ENCODE data around the gene CAB39L.
"Not testable (repeated sequence)": the region's sequence is repeated elsewhere in the genome, so short reads cannot be mapped to it uniquely, and the experiment has no call there.

The CAB39L gene

DNA sequence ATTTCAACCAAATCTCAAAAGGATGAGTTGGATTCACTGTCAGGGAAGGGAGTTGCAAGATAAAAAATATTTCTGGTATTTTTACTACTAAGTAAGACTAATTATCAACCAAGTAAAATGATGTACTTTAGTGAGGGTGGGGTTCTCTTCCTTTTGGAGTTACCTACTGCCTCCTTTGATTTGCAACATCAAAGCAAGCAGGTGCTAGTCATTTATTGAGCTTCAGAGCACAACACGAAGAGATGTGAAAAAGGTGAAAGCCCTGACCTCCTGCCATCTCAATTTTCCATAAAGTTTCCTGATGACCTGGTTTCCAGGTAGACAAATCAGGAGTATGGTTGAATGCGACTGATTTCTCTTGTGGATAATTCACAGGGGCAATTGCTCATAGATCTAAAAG is 100.1 kb downstream of the CAB39L start:
- DNase-seq (ENCODE audit: low spot score), result no peak

DNA sequence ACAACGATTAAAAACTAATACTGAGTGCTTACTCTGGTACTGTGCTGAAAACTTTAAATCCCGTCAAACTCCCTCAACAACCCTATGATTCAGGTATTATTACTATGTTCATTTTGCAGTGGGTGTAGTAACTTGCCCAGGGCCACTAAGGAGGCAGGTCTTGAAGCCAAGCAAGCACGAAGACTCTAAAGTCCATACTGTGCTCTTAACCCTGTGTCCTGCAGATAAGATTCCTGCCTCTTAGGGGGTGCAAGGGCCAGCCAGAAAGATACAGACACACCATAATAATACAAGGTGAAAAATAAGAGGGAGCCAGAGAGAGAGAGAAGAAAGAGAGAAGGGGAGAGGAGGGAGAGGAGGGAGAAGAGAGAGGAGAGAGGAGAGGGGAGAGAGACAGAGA is 100.6 kb downstream of the CAB39L start:
- no peak for DNase-seq (ENCODE audit: low spot score)

DNA sequence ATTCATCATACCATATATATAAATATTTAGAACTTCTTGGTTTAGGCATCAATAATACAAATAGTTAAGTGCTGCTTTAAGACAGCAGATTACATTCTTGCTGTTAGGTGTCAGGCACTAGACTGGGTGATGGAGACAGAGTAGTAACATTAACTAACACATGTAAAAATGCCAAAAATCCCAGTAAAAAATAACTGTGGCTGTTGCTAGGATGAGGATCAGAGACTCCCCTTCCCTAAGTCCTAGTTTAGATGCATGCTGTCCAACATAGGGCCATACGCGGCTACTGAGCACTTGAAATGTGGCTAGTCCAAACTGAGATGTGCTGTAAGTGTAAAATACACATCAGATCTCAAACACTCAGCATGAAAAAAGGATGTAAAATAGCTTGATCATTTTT is 101.4 kb downstream of the CAB39L start:
- no peak for DNase-seq (ENCODE audit: low spot score)

DNA sequence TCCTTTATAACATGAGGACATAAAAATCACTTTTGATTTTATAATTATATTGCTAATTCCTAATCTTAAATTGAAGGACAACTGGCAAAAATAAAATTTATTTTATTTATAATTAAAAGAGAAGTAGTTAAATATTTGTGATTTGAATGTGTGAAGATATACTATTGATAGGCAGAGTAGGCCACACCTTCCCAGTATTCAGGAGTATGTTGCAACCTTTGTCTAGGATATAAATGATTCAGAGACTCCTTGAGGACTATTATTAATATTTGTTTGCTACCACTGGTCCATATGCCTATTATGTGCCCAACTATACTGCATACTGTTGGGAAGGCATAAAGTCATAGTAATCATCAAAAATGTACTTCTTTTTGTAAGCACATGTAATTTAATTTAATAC is 101.9 kb downstream of the CAB39L start:
- no peak for DNase-seq (ENCODE audit: low spot score)

DNA sequence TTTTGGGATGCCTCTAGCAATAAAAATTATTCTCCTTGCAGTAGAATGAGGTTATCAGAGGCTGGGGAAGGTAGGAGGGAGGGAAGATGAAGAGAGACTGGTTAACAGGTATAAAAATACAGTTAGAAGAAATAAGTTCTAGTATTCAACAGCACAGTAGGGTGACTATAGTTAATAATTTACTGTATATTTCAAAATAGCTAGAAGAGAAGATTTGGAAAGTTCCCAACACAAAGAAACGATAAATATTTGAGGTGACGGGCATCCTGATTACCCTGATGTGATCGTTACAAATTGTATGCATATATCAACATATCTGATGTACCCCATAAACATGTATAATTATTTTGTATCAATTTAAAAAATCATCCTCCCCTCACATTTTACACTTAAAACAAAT is 102.3 kb downstream of the CAB39L start:
- DNase-seq (ENCODE audit: low spot score), result no peak

DNA sequence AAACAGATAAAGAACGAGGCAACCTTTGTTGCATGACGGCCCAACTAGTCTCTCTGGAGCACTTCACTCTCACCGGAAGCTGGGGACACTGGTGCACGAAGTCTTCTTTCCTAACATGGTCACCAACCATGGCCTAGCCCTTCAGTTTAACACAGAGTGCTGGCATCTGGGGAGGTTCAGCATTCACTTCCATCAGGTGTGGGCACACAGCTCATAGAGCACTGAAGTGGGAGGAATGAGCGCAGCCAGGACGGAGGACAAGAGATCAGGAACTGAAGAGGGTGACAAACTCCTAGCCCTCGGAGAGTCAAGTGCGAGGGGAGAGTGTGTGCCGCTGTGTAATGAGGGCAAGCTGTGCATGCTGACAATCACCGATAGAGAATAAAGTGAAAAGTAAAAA is 103.7 kb downstream of the CAB39L start:
- no peak for DNase-seq (ENCODE audit: low spot score)

DNA sequence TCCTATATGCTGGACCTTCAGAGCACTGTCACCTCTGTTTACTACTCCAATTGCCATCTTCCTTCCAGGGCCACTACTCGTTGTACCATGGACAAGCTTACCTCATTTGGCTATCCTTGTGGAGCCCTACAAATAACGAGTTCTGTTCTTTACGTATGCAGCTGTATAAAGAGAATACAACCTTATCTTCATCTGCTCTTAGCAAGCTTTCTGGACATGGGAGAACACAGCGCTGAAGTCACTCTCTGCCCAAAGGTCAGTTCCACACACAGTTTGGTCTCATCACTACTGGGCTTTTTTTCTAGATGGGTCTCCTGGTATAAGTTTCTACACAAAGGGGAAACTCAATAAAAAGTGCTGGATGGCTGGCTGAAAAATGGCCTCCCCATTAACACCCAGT is 107.2 kb downstream of the CAB39L start:
- DNase-seq (ENCODE audit: low spot score), result no peak

DNA sequence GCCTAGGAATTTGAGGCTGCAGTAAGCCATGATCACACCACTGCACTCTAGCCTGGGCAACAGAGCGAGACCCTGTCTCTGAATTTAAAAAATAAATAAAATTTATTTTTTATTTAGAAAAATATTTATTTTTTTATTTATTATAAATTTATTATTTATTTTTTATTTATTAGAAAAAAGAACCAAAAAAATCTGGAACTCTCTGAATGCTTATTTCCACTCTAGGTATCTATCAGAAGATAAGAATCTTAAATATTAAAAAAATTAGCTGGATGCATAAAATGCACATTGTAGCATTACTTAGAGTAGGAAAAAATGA is 113.4 kb downstream of the CAB39L start:
- DNase-seq (ENCODE audit: low spot score), result no peak

DNA sequence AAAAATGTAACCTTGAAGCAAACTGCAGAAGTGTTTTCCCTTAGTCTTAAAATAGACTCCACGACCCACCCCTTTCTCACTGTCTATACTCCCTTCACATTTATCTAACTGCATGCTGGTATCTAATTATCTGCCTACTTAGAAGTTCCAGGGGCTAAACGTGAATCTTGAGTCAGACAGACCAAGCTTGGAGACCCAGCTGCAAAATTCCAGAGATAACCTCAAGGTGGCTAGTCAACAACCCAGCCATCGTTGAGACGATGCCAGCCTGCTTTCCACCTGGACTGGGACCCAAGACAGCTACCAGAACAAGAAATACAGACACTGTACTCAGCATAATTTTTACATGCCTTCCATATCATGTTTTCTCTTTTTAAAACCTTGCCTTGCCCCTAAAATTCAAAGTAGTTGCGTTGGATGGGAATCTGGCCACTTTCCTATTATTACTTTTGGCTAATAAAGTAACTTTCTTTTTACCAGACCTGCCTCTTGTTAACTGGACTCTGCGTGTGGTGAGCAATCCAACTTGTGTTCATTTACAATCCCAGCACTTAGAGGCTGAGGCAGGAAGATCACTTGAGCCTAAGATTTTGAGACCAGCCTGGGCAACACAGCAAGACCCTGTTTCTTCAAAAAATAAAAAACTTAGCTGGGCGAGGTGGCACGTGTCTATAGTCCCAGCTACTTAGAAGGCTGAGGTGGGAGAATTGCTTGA is 113.9 kb downstream of the CAB39L start:
- DNase-seq (ENCODE audit: low spot score), result no peak

DNA sequence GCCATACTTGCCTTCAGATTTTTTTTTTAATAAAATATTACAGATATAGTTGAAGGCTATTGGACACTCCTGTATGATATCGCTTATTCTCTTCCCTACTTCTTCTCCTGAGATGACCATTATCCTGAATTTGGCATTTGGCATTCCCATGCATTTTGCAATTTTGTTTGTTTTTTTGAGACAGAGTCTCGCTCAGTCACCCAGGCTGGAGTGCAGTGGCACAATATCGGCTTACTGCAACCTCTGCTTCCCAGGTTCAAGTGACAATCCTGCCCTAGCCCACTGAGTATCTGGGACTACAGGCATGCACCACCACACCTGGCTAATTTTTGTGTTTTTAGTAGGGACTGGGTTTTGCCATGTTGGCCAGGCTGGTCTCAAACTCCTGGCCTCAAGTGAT is 116.7 kb downstream of the CAB39L start:
- DNase-seq (ENCODE audit: low spot score), result not testable (repeated sequence)

DNA sequence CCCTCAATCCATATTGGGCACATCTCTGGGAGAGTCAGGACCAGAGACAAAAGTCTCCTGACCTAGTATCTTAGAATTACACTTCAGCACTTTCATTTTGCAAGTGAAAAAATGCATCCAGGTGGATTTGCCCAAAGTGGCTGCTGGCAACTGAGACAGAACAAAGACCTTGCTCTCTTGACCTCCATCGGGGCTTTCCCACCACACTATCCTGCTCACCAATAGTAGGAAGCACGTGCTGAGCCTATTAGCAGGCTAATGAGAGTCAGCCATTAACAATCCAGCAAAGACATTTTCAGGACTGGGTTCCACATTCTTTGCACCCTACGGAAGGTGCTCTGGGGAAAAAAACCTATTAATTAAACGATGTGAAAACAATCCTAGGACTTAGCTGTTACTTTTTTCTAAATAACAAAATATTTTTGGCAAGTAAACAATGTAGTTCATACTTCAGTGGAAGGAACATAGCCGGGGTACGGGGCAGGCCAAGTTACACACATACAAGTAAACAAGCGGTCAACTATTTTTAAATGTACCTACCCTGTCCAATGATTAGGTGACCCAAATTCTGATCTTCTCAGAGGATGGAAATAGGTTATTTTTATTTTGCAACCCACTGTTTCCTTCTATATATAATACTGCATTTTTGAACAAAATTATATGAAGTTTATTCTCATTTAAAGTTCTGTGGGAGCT is 117.5 kb downstream of the CAB39L start:
- DNase-seq (ENCODE audit: low spot score), result no peak

DNA sequence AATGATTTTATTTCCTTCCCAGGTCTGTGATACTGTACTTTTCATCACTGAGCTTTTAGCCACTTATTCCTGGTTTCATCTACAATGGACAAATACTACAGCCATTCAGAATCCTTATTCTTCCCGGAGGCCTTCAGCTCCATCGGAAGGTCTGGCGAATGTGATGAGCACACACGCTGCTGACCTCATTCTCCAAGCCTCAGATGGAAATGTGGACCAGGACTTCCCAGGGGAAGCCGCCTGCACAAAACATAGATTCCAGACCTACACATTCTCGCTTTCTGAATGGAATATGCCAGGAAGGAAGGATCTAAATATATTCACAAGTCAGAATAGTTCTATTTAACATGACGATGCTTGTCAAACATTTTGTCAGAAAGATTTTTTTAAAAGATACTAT is 120.5 kb downstream of the CAB39L start:
- DNase-seq (ENCODE audit: low spot score), result no peak

DNA sequence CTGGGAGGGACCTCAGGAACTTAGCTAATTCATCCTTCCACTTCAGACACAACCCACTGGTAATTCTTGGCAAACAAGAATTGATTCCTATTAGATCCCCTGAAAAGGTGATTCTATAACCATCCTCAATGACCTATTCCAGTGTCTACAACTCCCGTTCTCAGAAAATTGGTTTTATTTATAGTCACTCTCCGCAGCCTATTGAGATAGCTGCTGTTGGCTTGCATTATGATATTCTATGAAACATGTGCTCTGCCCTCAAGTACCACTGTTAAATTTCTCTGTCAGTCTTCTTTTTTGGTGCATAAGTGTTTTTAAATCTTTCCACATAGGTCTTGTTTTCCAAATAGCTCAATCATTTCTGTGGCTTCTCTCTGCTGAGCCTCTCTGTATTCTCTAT is 121.2 kb downstream of the CAB39L start:
- no peak for DNase-seq (ENCODE audit: low spot score)

DNA sequence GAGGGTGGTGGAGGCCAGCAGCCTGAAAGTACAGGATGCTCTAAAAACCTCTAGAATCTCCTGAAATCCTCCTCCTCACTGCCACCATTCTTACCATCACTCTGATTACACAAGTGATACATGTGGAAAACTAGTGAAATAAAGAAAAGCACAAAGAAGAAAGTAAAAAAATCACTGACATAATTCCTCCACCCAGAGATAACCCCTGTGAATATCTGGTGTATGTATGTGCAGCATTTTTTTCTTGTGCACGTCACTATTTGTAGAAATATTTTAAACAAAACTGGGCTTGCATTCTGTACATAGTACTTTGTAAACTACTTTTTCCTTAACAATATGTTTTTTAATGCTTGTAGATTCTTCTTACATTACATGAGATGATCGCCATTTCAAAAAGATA is 122.9 kb downstream of the CAB39L start:
- DNase-seq (ENCODE audit: low spot score), result no peak

DNA sequence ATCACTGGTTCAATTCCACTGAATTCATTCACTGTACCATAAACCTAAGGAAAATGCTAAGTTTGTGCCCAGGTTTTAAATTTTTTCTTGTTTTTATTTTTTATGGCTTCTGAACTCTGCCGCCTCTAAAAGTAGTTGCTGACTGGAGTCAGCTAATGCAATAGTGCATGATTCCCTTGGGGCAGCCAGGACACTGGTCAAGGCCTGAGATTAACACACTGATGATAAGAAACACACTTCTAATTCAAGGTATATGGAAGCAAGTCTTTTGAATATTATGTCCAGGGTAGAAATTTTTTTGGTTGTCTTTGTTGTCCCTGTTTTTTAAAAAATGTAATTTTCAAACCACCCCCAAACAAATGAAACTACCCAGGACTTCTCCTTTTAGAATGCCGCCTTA is 123.9 kb downstream of the CAB39L start:
- DNase-seq (ENCODE audit: low spot score), result no peak

DNA sequence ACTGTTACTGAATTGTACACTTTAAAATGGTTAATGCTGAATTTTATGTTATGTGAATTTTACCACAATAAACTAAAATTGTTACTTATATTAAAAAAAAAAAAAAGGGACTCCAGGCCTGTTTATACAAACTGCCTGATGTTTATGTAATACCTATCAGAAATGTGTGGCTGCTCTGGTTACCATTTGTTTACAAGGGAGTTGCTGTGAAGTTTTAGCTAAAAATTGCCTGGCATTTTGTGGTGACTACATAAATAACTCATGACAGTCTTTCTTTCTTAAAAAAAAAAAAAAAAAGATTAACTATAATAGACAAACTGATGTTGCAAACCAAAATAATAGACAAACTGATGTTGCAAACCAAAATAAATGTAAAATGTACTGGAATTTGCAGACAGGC is 124.3 kb downstream of the CAB39L start:
- DNase-seq (ENCODE audit: low spot score), result no peak

DNA sequence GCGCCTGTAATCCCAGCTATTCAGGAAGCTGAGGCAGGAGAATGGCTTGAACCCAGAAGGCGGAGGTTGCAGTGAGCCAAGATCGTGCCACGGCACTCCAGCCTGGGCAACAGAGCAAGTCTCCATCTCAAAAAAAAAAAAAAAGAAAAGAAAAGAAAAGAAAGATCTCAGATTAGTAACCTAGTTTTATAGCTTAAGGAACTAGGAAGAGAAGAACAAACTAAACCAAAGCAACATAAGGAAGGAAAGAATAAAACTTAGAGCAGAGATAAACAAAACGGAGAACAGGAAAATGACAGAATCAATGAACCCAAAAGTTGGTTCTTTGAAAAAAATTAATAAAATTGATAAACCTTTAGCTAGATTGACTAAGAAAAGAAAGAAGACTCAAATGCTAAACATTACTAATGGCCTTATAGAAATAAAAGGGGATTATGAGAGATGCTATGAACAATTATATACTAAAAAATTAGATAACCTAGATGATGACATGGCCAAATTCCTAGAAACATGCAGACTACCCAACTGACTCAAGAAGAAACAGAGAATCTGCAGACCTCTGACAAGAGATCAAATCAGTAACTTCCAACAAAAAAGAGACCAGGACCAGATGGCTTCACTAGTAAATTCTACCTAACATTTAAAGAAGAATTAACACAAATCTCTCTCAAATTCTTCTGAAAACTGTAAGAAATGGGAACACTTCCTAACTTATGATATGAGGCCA is 127.9 kb downstream of the CAB39L start:
- no peak for DNase-seq (ENCODE audit: low spot score)

DNA sequence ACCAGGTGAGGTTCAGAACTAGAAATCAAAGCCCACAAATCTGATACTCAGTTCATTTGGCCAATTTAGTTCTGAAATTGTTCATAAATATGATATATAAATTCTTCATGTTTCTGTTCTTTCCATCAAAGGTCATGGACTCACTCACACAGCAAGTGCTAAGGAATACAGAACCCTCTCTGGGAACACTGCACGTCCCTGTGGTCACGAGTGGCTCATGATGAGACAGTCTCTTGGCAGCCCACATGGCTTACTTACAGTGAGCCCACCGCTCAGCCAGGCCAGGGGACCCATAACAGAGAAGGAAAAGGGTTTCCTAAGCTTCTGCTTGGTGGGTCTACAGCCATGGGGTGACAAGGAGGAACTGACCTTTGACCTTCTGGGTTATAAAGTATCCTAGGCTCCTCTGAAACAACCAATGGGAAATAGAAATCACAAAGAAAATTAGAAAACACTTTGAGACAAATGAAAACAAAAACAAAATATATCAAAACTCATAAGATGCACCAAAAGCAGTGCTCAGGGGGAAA is 128.8 kb downstream of the CAB39L start:
- DNase-seq (ENCODE audit: low spot score), result no peak

DNA sequence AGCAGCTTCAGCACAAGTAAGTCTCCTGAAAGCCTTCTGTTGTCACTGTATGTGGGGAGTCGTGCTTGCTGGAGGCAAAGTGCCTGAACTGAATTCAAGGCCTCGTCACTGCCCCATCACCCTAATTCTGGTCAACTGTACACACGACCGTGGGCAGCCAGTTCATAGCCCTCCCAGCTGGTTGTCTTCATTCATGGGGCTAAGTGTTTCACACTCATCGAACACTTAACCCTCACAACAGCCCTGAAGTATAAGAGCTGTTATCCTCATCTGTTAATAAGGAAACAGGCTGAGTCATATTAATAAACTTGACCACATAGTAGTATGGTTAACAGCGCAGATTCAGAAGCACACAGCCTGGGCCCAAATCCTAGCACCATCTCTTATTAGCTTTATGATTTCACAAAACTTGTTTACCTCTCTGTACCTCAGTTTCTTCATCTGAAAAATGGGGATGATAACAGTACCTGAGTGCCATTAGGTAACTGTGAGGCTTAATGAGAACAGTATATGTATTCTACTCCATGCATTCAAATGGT is 129.5 kb downstream of the CAB39L start:
- no peak for DNase-seq (ENCODE audit: low spot score)

DNA sequence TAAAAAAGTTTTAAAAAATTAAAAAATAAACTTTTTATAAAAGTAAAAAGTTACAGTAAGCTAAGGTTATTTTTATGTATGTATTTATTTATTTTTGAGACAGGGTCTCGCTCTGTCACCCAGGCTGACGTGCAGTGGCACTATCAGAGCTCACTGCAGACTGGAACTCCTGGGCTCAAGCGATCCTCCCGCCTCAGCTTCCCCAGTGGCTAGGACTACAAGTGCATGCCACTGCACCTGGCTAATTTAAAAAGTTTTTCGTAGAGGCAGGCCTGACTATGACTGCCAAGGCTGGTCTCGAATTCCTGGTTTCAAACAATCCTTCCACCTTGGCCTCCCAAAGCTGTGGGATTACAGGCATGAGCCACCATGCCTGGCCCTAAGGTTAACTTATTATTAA is 132.0 kb downstream of the CAB39L start:
- no peak for DNase-seq (ENCODE audit: low spot score)

DNA sequence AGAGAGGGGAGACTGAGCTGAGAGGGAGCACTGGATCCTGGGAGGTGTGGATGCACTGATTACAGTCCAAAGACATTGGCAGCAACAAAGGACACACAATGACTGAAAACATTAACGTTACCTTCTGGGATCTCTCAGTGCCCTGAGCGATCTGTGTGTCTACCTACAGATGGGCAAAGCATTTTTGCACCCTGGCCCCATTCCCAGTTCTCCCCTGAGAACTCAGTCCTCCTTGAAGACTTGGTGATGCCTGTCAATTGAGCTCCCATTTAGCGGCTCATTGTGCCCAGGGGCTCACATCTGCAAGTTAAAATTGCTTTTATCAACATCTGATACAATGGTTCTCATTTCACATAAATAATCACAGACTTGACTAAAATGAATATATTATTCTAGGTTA is 133.6 kb downstream of the CAB39L start:
- DNase-seq (ENCODE audit: low spot score), result no peak

DNA sequence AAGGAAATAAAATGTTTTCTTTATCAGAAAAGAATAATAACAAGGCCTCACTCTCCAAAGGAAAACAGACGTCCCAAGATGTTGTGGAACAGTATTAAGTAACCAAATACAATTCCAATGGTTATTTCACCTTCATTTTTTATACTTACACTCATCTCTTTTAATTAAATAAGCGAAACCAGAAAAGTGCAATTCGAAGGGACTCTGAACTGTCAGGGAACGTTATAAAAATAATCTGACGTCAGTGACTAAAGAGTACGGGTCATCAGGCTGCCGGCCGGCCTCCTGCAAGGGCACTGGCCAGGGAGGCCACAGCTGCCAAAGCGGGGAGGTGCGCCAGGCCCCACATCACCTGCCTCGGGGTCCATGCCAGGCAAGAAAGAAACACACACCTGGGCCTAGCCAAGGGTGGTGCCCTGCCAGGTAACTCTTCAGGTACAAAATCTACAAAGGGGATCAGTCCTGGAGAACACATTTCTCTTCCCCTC is 134.9 kb downstream of the CAB39L start:
- DNase-seq (ENCODE audit: low spot score), result no peak
